ENCODE data around the gene SASH1. TPM values are rescaled to one million over a fixed set of nuclear protein-coding genes. Genes with fewer than 3 reads are reported as not detected.
A peak's percentile ranks its signal among the peaks of the same experiment; 100 is the strongest.

Gene SASH1
- total RNA-seq, 1 experiment from 2014 or later, result 27.4 TPM

GRCh38 chr6:148547110-148547509 is 204.5 kb downstream of the SASH1 start:
- DNase-seq (ENCODE audit: low read depth), result peak; percentile 28

- peak; percentile 95 for DNase-seq (ENCODE audit: low read depth)
Observed at GRCh38 chr6:148548065-148548748, 205.6 kb downstream of the SASH1 start.

GRCh38 chr6:148548749-148549140 is 206.1 kb downstream of the SASH1 start:
- DNase-seq (ENCODE audit: low read depth), result peak; percentile 69

GRCh38 chr6:148550569-148550968 is 207.9 kb downstream of the SASH1 start:
- DNase-seq (ENCODE audit: low read depth), result peak; percentile 56

- DNase-seq (ENCODE audit: low read depth), result no peak
Observed at GRCh38 chr6:148551226-148551625, 208.6 kb downstream of the SASH1 start.

GRCh38 chr6:148556410-148556809 is 213.8 kb downstream of the SASH1 start:
- no peak for DNase-seq (ENCODE audit: low read depth)

GRCh38 chr6:148557796-148558321 is 215.2 kb downstream of the SASH1 start:
- peak; percentile 70 for DNase-seq (ENCODE audit: low read depth)

GRCh38 chr6:148559848-148560433 is 217.3 kb downstream of the SASH1 start:
- DNase-seq (ENCODE audit: low read depth), result peak; percentile 58

- no peak for DNase-seq (ENCODE audit: low read depth)
Observed at GRCh38 chr6:148561629-148562028, 219.0 kb downstream of the SASH1 start.

GRCh38 chr6:148563066-148563465 is 220.4 kb downstream of the SASH1 start:
- DNase-seq (ENCODE audit: low read depth), result no peak

- no peak for DNase-seq (ENCODE audit: low read depth)
Observed at GRCh38 chr6:148564494-148565035, 221.9 kb downstream of the SASH1 start.

- no peak for DNase-seq (ENCODE audit: low read depth)
Observed at GRCh38 chr6:148565321-148565926, 222.8 kb downstream of the SASH1 start.

GRCh38 chr6:148565930-148566663 is 223.5 kb downstream of the SASH1 start:
- DNase-seq (ENCODE audit: low read depth), result peak; percentile 90

- DNase-seq (ENCODE audit: low read depth), result no peak
Observed at GRCh38 chr6:148566664-148567350, 224.2 kb downstream of the SASH1 start.

- DNase-seq (ENCODE audit: low read depth), result no peak
Observed at GRCh38 chr6:148570456-148570855, 227.8 kb downstream of the SASH1 start.

GRCh38 chr6:148572676-148573335 is 230.2 kb downstream of the SASH1 start:
- no peak for DNase-seq (ENCODE audit: low read depth)

GRCh38 chr6:148573922-148574321 is 231.3 kb downstream of the SASH1 start:
- no peak for DNase-seq (ENCODE audit: low read depth)

GRCh38 chr6:148577687-148578488 is 235.2 kb downstream of the SASH1 start:
- peak; percentile 77 for DNase-seq (ENCODE audit: low read depth)

- DNase-seq (ENCODE audit: low read depth), result no peak
Observed at GRCh38 chr6:148578489-148578814, 235.8 kb downstream of the SASH1 start.

Measured in RPMI7951 (cell line).